GM19239 (cell line): ENCODE data around the gene OR5AS1.
"Not testable (repeated sequence)": the region's sequence is repeated elsewhere in the genome, so short reads cannot be mapped to it uniquely, and the experiment has no call there.

Experiments
- DNase-seq: peaks from one replicate; pipeline ENCODE4 v3.0.0; 2011; ENCODE audit warnings: low spot score; ENCODE audit not compliant: insufficient read length
- FAIRE-seq: peaks from 2 replicates; lab custom pipeline; 2011; peaks lifted over from hg19 to GRCh38; lab: Jason Lieb, UNC

OR5AS1 gene

DNA sequence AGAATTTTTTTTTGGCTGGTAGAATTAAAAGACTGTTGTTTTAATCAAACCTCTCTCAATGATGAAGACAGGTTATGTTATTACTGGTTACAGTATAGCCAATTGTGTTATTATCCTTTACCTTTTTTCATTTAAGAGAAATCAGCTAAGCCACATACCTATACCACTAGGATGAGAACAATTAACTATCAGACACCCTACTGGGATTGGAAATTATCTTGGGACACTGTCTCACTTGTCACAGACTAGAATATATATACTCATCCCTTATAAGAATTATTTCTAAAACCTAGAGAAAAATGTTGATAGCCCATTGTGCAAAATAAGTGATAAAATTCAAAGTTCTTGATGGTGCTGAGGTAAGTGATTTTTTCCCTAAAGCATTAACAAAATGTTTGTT is at the start of gene OR5AS1:
TSS of gene OR5AS1 (plus strand) at position 301 of the 400 bp plus-strand sequence. CDS start 2,765 bp downstream, outside the sequence.
- FAIRE-seq (no peak), DNase-seq (no peak)

- FAIRE-seq: no peak
- no peak for DNase-seq
Measured at GRCh38 chr11:55994525-55994924, 32.9 kb upstream of the OR5AS1 start, which contains the start of gene OR5F1. Gene OR5F1 (minus strand): TSS chr11:55994625. CDS start chr11:55994625, 0 bp downstream.

DNA sequence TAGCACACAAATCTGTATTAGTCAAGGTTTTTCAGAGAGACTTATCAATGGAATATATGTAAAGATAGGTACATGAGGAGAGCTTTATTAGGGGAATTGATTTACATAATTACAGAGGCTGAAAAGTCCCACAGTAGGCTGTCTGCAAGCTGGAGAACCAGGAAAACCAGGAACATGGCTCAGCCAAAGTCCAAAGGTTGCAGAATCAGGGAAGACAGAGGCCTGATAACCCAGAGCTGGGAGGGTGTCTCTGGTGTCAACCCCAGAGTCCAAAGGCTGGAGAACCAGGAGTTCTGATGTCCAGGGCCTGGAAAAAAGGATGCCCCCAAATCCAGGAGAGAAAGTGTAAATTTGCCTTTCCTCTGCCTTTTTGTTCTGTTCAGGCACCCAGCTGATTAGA is 16.7 kb upstream of the OR5AS1 start:
- FAIRE-seq: no peak
- no peak for DNase-seq

DNA sequence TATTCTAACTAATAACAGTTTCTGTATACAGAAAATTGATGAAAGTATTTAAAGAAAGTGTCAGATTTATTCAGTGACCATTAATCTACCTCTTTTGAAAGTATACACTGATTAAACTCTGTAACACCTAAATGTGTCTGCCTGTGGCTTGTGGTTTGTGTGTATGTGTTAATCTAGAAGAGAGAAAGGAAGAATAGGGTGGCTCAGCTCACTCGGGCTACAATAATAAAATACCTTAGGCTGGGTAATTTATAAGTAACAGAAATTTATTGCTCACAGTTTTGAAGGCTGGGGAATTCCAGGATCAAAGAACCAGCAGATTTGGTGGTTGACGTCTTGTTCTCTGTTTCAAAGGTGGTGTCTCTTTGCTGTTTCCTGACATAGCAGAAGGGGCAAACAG is 13.6 kb upstream of the OR5AS1 start:
- no peak for DNase-seq
- no peak for FAIRE-seq

DNA sequence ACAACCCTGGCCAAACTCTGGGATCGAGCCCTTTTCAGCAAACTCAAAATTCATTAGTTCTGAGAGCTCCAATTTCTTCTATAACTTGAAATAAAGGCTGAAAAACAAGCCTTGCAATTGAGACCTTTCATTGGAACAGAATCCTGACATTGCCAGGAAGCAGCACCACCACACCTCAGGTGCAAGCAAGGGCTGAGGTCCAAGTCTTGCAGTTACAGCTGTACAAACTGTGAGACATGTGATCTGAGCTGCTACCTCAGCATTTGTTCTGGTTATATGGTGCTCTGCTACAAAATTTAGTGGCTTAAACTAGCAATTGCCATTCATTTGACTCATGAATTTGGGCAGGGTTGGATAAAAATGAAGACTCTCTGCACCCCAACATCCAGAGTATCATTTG is 18.1 kb downstream of the OR5AS1 start:
- no peak for DNase-seq
- FAIRE-seq: no peak

DNA sequence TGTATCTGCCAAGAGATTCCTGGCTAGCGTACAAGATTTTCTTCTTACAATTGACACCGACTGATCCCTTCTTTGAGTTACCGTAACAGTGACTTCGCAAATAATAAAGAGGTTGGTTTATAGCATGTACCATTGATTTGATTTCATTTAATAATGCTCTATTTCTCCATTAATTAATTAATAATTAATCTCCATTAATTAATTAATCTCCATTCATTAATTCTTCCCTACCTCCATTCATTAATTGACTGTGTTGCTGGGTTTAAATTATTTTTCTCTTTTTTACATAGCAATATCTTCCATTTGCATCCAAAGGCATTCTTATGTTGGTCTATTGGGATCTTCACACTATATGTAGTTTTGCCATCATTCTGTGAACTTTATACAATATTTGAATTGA is 21.0 kb downstream of the OR5AS1 start:
- DNase-seq: no peak
- no peak for FAIRE-seq

DNA sequence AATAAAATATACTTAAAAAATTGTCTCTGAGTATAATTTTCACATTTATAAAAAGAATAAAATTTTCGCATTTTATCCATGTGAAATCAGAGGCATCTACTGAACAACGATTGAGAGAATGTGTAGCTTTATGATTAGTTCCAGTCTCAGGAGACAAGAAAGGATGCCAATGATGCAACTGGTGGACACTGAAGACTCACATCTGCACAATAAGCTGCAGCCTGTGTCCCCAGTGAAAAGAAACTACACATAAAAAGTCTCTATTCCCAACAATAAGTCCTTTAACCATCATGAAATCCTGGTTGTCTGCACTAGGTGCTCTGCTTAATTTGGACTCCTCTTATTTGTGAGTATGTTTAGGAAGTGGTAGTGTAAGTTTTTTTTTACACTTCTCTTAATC is 22.0 kb downstream of the OR5AS1 start:
- FAIRE-seq (no peak), DNase-seq (no peak)

DNA sequence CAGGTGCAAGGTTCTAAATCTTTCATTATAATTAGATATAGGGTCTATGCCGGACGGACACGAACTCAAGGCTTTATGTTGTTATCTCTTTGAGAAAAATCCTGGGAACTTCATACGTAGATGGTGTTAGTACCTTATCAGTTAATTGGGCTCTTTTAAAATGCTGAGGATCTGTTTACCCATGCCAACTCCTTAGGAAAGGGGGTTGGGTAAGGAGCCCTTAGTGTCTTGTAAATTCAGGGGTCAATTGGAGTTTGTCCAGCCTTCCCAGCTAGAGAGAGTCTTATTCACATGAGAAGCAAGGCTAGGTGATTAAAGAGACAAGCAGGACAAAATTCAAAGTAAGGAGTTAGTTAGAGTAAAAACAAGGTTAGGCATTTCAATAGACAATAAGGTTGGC is 28.9 kb downstream of the OR5AS1 start:
- not testable (repeated sequence) for FAIRE-seq, DNase-seq

GRCh38 chr11:56057661-56058237 is 30.3 kb downstream of the OR5AS1 start:
- DNase-seq, FAIRE-seq: not testable (repeated sequence)

DNA sequence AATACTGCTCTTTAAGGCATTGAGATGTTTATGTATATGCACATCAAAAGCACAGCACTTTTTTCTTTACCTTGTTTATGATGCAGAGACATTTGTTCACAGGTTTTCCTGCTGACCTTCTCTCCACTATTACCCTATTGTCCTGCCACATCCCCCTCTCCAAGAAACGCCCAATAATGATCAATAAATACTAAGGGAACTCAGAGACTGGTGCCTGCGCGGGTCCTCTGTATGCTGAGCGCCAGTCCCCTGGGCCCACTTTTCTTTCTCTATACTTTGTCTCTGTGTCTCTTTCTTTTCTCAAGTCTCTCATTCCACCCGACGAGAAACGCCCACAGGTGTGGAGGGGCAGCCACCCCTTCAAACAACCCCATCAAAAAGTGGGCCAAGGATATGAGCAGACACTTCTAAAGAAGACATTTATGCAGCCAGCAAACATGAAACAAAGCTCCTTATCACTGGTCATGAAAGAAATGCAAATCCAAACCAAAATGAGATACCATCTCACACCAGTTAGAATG is 30.9 kb downstream of the OR5AS1 start:
- FAIRE-seq: not testable (repeated sequence)

GRCh38 chr11:56066980-56067379 is 39.5 kb downstream of the OR5AS1 start:
- DNase-seq (no peak), FAIRE-seq (no peak)

More for the DNA sequence above, 30.9 kb downstream of the OR5AS1 start:
- not testable (repeated sequence) for DNase-seq
